RWPE1 (cell line): Measurements from ENCODE around the gene RHNO1.

Experiments
- CTCF ChIA-PET: fragments of 350-600 bp; sonication (Branson Sonifier 250); formaldehyde crosslinking; extraction: SDS; loops from one replicate; lab custom pipeline; 2021; lab: Yijun Ruan, JAX
- POLR2A ChIA-PET: fragments of 400-600 bp; formaldehyde crosslinking; extraction: SDS; loops from one replicate; lab custom pipeline; 2020; ENCODE audit warnings: antibody characterized with exemption; ENCODE audit not compliant: low non-redundant PET; lab: Yijun Ruan, JAX
- DNase-seq: peaks from one replicate; pipeline ENCODE4 v3.0.0; 2012; ENCODE audit warnings: low spot score
- H3K27ac ChIP-seq: fragments of 450-650 bp; 2 replicates; pipeline ENCODE4 v1.5.1; 2017
- TF ChIP-seq, protein P1 (sequence below): fragments of 450-650 bp; conservative IDR thresholded peaks from 2 replicates; pipeline ENCODE4 v1.5.1; 2017; ENCODE audit warnings: low read depth, mild to moderate bottlenecking

RHNO1 gene

DNA sequence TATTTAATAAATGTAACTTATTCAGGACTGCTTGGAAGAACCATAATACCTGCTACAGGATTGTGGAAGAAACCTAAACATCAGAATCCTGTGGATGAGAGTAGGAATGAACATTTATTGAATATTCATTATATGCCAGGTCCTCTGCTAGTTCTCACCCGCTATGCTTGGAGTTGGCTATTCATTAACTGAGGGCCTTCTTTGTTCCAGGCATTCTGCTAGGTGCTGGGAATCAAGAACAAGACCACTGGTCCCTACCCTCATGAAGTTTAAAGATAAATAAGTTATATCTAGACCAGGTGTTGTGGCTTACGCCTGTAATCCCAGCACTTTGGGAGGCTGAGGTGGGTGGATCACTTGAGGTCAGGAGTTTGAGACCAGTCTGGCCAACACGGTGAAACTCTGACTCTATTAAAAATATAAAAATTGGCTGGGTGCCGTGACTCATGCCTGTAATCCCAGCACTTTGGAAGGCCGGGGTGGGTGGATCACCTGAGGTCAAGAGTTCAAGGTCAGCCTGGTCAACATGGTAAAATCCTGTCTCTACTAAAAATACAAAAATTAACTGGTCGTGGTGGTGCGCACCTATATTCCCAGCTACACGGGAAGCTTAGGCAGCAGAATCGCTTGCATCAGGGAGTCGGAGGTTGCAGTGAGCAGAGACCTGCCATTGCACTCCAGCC is 9.9 kb downstream of the RHNO1 start:
- no peak for DNase-seq
- no peak overlapping the region for H3K27ac ChIP-seq
- TF ChIP-seq, protein P1, sequence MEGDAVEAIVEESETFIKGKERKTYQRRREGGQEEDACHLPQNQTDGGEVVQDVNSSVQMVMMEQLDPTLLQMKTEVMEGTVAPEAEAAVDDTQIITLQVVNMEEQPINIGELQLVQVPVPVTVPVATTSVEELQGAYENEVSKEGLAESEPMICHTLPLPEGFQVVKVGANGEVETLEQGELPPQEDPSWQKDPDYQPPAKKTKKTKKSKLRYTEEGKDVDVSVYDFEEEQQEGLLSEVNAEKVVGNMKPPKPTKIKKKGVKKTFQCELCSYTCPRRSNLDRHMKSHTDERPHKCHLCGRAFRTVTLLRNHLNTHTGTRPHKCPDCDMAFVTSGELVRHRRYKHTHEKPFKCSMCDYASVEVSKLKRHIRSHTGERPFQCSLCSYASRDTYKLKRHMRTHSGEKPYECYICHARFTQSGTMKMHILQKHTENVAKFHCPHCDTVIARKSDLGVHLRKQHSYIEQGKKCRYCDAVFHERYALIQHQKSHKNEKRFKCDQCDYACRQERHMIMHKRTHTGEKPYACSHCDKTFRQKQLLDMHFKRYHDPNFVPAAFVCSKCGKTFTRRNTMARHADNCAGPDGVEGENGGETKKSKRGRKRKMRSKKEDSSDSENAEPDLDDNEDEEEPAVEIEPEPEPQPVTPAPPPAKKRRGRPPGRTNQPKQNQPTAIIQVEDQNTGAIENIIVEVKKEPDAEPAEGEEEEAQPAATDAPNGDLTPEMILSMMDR, result no peak
- POLR2A ChIA-PET, result no interaction called here
- CTCF ChIA-PET, result interaction anchor here (0.6 to 0.7 kb wide), 2 partner anchors 23 to 304 kb away, joined by 4 to 6 read pairs; no protein-coding TSS in a partner anchor

DNA sequence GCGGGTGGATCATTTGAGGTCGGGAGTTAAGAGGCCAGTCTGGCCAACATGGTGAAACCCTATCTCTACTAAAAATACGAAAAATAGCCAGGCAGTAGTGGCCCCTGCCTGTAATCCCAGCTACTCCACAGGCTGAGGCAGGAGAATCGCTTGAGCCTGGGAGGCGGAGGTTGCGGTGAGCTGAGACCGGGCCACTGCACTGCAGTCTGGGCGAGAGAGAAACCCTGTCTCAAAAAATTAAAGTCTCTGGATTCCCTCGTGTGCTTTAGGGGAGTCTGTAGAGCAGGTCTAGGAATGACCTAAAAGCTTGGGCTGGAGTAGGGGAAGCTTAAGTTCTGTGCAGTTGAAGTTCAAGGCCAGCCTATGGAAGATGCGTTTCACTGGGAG is 13.0 kb downstream of the RHNO1 start:
- TF ChIP-seq, protein P1, result no peak
- ChIA-PET CTCF (no interaction called here), POLR2A (no interaction called here)
- peak overlapping the region; percentile 79 for H3K27ac ChIP-seq
- DNase-seq, result no peak

DNA sequence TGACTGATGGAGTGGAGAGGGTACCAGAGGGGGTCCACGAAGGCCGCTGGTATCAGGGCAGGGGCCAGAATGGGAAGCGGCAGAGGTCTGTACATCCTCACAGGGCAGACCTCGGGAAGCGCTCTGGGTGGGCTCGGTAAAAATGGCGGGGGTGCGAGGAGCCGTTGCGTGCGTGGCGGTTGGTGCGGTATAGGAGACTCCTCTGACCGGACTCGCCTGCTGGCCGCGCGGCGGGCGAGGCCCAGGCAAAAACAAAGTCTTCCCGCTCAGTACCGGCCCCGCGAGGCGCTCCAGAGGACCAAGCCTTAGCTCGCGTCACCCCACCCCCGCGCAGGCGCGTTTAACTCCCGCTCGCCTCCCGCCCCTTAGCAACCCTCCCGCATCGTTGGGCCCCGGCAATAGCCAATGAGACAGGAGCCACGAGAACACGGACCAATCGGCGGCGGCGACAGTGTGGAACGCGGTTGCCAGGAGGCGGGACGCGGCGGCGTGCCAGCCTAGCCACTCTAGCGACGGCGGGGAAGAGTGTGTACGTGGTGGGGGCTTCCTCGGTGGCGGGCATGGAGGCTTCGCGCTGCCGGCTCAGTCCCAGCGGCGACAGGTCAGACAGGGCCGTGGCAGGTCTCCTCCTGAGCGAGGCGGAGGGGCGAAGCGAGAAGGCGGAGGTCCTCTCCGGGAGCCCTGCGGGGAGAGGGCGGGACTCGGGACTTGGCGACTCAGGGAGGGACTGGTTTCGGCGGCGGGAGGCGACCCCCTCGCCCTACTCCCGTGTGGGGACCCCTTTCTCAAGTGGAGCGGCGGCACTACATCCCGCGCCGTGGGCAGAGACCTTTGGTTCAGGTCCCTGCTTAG is 13.6 kb downstream of the RHNO1 start, which contains the start of gene TULP3:
TULP3 (plus strand) TSS at position 504 of the 852 bp plus-strand sequence; CDS start at position 561, 57 bp downstream.
- ChIA-PET POLR2A (interaction anchor here (0.6 kb wide), 1 partner anchor 77 kb away, joined by 4 read pairs; no protein-coding TSS in a partner anchor), CTCF (no interaction called here)
- DNase-seq, result peak; percentile 97
- TF ChIP-seq, protein P1, result no peak
- H3K27ac ChIP-seq, result peak within 1 kb of the TSS; percentile 79

DNA sequence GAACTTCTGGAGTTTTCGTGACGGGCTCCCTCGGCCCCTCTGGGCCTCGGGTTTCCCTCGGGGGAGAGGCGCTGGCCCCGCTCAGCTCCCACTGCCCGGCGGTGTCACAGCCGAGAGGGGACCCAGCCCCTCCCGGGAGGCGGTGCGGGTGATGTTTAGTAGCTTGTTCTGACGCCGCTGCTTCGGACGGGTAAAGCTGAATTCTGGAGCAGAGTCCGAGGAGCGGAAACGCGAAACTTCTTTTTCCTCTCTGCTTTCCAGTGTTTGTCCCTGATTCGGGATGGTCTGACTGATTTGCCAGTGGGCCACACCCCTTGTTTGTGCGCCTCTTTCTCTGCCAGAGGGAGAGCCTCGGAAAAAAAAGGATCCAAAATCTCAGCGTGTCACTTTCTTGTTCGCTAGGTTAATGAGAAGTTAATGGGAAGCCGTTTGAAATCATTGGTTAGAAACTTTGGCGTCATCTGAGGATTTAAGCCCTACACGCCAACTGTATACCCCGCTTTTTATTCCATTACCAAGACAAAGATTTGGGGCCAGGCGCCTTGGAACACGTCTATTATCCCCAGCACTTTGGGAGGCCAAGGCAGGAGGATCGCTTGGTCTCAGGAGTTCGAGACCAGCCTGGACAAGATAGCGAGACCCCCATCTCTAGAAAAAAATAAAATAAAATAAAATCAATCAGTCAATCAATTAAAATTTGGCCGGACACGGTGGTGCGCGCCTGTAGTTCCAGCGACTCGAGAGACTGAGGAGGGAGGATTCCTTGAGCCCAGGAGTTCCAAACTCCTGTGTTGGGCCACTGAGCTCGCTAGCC is 14.4 kb downstream of the RHNO1 start:
- POLR2A ChIA-PET, result interaction anchor here (0.6 kb wide), 2 partner anchors 8 to 78 kb away, joined by 4 to 6 read pairs; no protein-coding TSS in a partner anchor
- DNase-seq, result peak; percentile 18
- peak overlapping the region; percentile 79 for H3K27ac ChIP-seq
- CTCF ChIA-PET, result interaction anchor here (0.6 kb wide), 1 partner anchor 179 kb away, joined by 9 read pairs; no protein-coding TSS in a partner anchor
- TF ChIP-seq, protein P1, result no peak

DNA sequence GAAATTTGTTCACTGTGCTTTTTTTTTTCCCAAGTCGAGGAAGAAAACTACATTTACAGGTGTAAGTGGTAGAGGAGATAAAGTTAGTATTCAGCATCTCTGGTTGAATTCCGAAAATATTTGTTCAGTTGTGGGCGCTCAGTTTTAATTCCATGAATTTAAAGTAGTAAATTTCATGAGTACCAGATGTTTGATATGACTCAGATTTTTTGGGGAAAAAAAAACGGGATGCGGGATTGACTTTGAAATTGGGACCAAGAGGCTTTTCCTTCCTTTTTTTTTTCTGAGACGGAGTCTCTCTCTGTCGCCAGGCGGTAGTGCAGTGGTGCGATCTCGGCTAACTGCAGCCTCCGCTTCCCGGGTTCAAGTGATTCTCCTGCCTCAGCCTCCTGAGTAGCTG is 15.2 kb downstream of the RHNO1 start:
- TF ChIP-seq, protein P1, result no peak
- CTCF ChIA-PET, result interaction anchor here (0.6 to 0.8 kb wide), 3 partner anchors 8 to 179 kb away, joined by 3 to 9 read pairs (median 4); no protein-coding TSS in a partner anchor
- DNase-seq, result no peak
- POLR2A ChIA-PET, result no interaction called here
- H3K27ac ChIP-seq, result no peak overlapping the region
